Erythroblast (primary cell): ENCODE measurements around the gene ABR.

ENCODE experiments used
- DNase-seq, 2 experiments: peaks; one replicate each; lab custom pipeline; 2025; lab: John Stamatoyannopoulos, UW
- GATA1 ChIP-seq: IDR thresholded peaks from 2 replicates; pipeline ENCODE4 v1.6.1; 2011; ENCODE audit warnings: low read depth, mild to moderate bottlenecking, control low read depth, low read length, moderate library complexity
- POLR2A ChIP-seq: IDR thresholded peaks from 2 replicates; pipeline ENCODE4 v1.6.1; 2011; ENCODE audit warnings: mild to moderate bottlenecking, low read length

Gene ABR

DNA sequence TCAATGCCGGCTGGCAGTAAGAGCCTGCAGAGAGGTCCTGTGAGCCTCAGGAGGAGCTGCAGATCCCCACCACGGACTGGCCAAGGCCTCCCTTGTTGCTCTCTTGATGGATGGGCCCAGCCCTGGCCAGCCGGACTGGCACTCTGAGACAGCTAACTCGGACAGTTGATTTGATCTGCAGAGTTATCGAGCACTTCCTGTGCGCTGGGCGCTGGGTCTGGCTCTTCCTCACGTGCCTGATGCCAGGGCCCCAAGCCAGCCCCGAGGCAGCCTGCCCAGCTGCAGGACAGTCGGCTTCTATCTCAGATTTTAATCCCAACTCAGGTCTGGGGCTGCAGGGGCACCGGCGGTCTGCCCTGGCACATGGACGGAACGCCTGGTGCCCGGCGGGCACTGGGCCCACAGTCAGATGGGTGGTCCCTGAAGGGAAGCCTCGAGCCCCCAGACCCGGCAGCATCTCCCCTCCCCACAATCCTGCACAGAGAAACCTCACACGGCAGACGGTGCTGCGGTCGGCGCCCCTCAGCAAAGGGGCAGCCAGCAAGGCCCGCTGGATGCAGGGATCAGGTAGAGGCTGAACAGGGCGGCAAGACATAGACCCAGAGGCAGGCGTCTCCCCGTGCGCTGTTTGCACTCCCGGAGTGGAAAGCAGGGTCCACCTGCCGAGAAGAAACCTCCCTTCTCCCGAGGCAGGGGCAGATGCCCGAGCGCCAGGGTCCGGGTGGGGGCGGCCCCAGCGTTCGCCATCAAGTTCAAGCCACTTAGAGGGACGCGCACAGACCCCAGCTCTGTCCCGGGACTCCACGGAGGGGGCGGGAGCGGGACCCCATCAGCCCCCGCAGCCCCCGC, 148.9 kb downstream of the ABR start:
- TF ChIP-seq POLR2A (no peak), GATA1 (no peak)
- no peak for DNase-seq

DNA sequence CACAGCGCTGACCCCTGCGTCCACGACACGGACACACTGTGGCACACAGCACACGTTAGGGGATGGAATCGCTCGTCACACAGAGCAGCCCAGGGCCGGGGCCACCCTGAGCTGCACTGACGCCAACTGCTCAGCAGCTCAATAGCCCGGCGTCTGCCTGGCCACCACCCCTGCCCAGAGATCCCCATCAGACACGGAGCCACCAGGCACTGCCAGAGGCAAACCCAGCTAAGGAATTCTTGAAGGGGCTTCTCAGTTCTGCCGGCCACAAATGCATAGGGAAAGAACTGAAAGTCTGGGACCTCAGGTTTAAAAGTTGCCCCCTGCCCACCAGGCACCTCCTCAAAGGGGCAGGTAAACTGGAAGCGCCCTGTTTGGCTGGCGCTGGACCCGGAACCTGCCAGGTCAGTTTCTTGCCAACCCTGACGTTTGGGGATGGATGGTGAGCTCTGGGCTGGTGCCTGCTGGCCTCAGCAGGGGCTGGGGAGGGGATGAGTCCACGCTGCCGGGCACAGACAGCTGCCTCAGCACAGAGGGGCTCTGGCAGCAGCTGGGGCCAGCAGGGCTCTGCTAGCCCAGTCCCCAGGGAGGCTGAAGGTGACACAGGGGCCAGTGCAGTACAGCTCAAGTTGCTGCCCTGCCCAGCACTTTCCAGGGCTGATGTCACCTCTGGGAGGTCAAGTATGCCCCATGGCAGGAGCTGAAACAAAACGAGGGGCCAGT, 149.7 kb downstream of the ABR start:
- TF ChIP-seq GATA1 (no peak), POLR2A (no peak)
- no peak for DNase-seq

DNA sequence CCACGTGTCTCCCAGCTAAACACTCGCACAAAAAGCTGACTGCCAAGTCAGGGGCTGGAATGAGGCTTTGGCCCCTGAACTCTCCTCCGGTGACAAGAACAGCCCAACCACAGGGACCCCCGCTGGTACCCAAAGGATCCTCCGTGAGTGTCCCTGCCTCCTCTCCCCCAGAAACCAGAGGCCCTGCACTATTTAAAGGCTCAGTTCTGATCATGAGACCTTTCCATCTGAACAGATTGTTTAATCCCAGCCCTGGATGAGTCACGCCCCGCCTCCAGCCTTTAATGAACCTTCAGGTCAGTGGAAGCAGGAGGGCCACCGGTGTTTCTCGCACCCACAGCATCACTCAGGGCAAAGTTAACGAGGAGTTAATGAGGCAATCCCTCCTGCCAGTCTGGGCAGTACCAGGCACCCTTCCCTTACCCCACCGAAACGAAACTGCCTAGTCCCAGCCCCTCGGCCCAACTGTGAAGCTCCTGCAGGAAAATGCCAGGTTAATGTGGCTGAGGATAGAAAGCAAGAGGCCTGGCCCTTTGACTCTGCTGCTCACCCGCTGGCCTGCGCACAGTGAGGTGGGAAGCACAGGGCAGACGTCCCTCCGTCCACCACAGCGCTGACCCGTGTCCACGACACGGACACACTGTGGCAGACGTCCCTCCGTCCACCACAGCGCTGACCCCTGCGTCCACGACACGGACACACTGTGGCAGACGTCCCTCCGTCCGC, 150.4 kb downstream of the ABR start:
- no peak for DNase-seq
- TF ChIP-seq POLR2A (no peak), GATA1 (no peak)

GRCh38 chr17:1027044-1027443, 152.7 kb downstream of the ABR start:
- DNase-seq = no peak
- no peak for TF ChIP-seq POLR2A
- no peak for TF ChIP-seq GATA1

- DNase-seq = no peak
- no peak for TF ChIP-seq POLR2A
- no peak for TF ChIP-seq GATA1
Observed at GRCh38 chr17:1026599-1026975, 153.2 kb downstream of the ABR start.

GRCh38 chr17:1025733-1026598, 153.8 kb downstream of the ABR start:
- TF ChIP-seq GATA1 (no peak), POLR2A (no peak)
- no peak for DNase-seq

DNA sequence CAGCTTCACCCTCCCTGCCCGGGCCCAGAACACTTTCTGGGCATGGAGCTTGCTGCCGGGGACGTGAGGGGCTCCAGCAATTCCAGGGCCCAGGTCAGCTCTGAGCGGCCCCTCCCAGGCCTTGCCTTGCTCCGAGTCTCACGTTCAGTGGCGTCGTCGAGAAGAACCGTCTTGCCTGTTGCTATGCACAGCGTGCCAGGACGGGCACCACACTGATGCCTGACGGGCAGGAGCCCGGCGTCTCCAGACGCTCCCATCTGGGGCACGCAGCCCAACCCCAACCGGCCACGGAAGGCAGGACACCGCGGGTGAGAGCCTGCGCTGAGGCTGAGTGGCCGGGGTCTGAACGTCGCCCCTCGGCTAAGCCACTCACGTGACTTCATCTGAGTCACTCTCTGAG, 155.7 kb downstream of the ABR start:
- DNase-seq = no peak

GRCh38 chr17:1022278-1023024, 157.3 kb downstream of the ABR start:
- no peak for TF ChIP-seq GATA1
- no peak for DNase-seq

More for the DNA sequence above, 155.7 kb downstream of the ABR start:
- TF ChIP-seq GATA1 (no peak), POLR2A (no peak)

DNA sequence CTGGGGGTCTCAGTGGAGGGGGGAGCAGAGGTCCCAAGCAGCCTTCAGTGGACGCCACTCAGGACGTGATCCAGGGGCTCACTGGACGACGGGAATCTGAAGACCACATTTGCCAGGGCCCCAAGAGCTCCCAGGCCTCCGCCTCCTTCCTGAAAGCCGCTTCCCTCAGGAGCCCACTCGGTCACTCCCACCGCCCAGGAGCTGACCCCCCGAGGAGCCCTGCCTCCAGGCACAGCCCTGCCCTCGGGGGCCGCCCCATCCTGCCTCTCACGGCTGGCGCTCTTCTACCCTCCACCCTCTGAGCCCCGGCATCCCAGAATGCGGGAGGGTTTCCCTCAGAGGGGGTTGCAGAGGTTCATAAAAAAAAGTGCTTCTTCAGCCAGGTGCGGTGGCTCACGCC, 158.6 kb downstream of the ABR start:
- TF ChIP-seq GATA1 (no peak), POLR2A (no peak)
- no peak for DNase-seq

GRCh38 chr17:1019451-1019850, 160.3 kb downstream of the ABR start:
- TF ChIP-seq POLR2A = no peak
- no peak for TF ChIP-seq GATA1
- DNase-seq = no peak

- no peak for TF ChIP-seq POLR2A
- DNase-seq = no peak
Observed at GRCh38 chr17:1018547-1018946, 161.2 kb downstream of the ABR start.

DNA sequence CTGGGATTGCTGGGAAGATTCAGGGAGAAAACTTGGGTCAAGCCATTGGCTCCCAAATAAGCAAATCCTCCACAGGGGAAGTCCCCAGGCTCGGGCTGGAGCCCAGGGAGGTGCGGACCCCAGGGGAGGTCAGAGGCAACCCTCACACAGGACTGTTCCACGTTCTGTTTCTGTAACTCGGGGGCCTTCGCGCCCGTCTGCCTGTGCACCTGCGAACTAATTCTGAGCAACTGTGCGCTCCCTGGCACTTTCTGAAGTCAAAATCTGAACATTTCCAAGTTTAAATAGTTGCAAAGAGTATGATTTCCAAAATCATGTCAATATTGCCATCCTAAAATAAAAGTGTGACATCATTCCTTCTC, 166.1 kb downstream of the ABR start:
- DNase-seq = no peak
- no peak for TF ChIP-seq GATA1
- TF ChIP-seq POLR2A = no peak
